H9 (cell line): ENCODE data around the gene SUN2. TPM values are rescaled to one million over a fixed set of nuclear protein-coding genes. Genes with fewer than 3 reads are reported as not detected.

ENCODE experiments used
- DNase-seq: peaks from one replicate; pipeline ENCODE4 v3.0.0-alpha.2; 2017
- H2AFZ ChIP-seq: one replicate; pipeline ENCODE4 v1.6.1; 2013; ENCODE audit warnings: mild to moderate bottlenecking, low read length, control low read depth, moderate library complexity
- H2AK5ac ChIP-seq: 2 replicates; pipeline ENCODE4 v1.6.1; 2013; ENCODE audit warnings: low read length, control low read depth, mixed read lengths; ENCODE audit not compliant: insufficient read length
- H2BK120ac ChIP-seq: one replicate; pipeline ENCODE4 v1.6.1; 2013; ENCODE audit warnings: low read depth, mild to moderate bottlenecking, low read length, control low read depth, inconsistent platforms; ENCODE audit not compliant: poor library complexity, severe bottlenecking
- H2BK12ac ChIP-seq: 2 replicates; pipeline ENCODE4 v1.6.1; 2013; ENCODE audit warnings: low read length, control low read depth, mixed read lengths, low read depth; ENCODE audit not compliant: insufficient read length
- H2BK15ac ChIP-seq: 2 replicates; pipeline ENCODE4 v1.6.1; 2013; ENCODE audit warnings: low read depth, low read length, control low read depth
- H2BK20ac ChIP-seq: one replicate; pipeline ENCODE4 v1.6.1; 2013; ENCODE audit warnings: low read depth, mild to moderate bottlenecking, low read length, control low read depth, inconsistent platforms; ENCODE audit not compliant: poor library complexity, severe bottlenecking
- H2BK5ac ChIP-seq: 2 replicates; pipeline ENCODE4 v1.6.1; 2013; ENCODE audit warnings: low read length, control low read depth, mixed read lengths; ENCODE audit not compliant: insufficient read length
- H3K14ac ChIP-seq: 2 replicates; pipeline ENCODE4 v1.6.1; 2013; ENCODE audit warnings: low read length, control low read depth; ENCODE audit not compliant: insufficient read depth
- H3K18ac ChIP-seq: 2 replicates; pipeline ENCODE4 v1.6.1; 2013; ENCODE audit warnings: low read depth, mild to moderate bottlenecking, mixed read lengths, low read length, control low read depth; ENCODE audit not compliant: insufficient read length
- H3K23ac ChIP-seq: 2 replicates; pipeline ENCODE4 v1.6.1; 2013; ENCODE audit warnings: low read length, control low read depth, mixed read lengths, low read depth; ENCODE audit not compliant: insufficient read length
- H3K23me2 ChIP-seq: 2 replicates; pipeline ENCODE4 v1.6.1; 2013; ENCODE audit warnings: low read depth, mild to moderate bottlenecking, mixed read lengths, low read length, control low read depth; ENCODE audit not compliant: insufficient read length, poor library complexity, severe bottlenecking
- H3K27ac ChIP-seq: 2 replicates; pipeline ENCODE4 v1.5.1; 2013; ENCODE audit warnings: low read length, control low read depth, mixed read lengths, low read depth; ENCODE audit not compliant: insufficient read length
- H3K27me3 ChIP-seq: 2 replicates; pipeline ENCODE4 v1.6.1; 2013; ENCODE audit warnings: low read length, control low read depth, inconsistent platforms; ENCODE audit not compliant: insufficient read depth
- H3K4ac ChIP-seq: 2 replicates; pipeline ENCODE4 v1.6.1; 2013; ENCODE audit warnings: low read depth, mild to moderate bottlenecking, control low read depth, inconsistent platforms, low read length, moderate library complexity
- H3K4me1 ChIP-seq: 2 replicates; pipeline ENCODE4 v1.6.1; 2013; ENCODE audit warnings: low read length, control low read depth, inconsistent platforms; ENCODE audit not compliant: insufficient read depth
- H3K4me2 ChIP-seq: 2 replicates; pipeline ENCODE4 v1.6.1; 2013; ENCODE audit warnings: low read length, control low read depth, mixed read lengths; ENCODE audit not compliant: insufficient read length, insufficient read depth
- H3K56ac ChIP-seq: 2 replicates; pipeline ENCODE4 v1.6.1; 2013; ENCODE audit warnings: low read depth, mild to moderate bottlenecking, mixed read lengths, low read length, control low read depth; ENCODE audit not compliant: insufficient read length
- H3K79me1 ChIP-seq: 2 replicates; pipeline ENCODE4 v1.6.1; 2013; ENCODE audit warnings: low read depth, mild to moderate bottlenecking, moderate library complexity, low read length, control low read depth, inconsistent platforms; ENCODE audit not compliant: insufficient read depth, poor library complexity, severe bottlenecking
- H3K79me2 ChIP-seq: 2 replicates; pipeline ENCODE4 v1.6.1; 2013; ENCODE audit warnings: low read length, control low read depth, inconsistent platforms; ENCODE audit not compliant: insufficient read depth
- H3K9ac ChIP-seq: 2 replicates; pipeline ENCODE4 v1.6.1; 2013; ENCODE audit warnings: low read length, control low read depth, mixed read lengths; ENCODE audit not compliant: insufficient read length; ENCODE audit errors: extremely low read depth
- H3K9me3 ChIP-seq: one replicate; pipeline ENCODE4 v1.6.1; 2013; ENCODE audit warnings: low read depth, low read length, inconsistent platforms; ENCODE audit not compliant: control insufficient read depth
- H3T11ph ChIP-seq: one replicate; pipeline ENCODE4 v1.6.1; 2013; ENCODE audit warnings: mild to moderate bottlenecking, low read length, control low read depth, inconsistent platforms
- H4K20me1 ChIP-seq: one replicate; pipeline ENCODE4 v1.6.1; 2013; ENCODE audit not compliant: control insufficient read depth, insufficient read length, insufficient read depth
- H4K5ac ChIP-seq: 2 replicates; pipeline ENCODE4 v1.6.1; 2013; ENCODE audit warnings: low read depth, mild to moderate bottlenecking, mixed read lengths, low read length, control low read depth; ENCODE audit not compliant: insufficient read length
- H4K8ac ChIP-seq: replicated peaks from 2 replicates; pipeline ENCODE4 v1.6.1; 2013; ENCODE audit warnings: low read length, control low read depth, mixed read lengths, low read depth; ENCODE audit not compliant: insufficient read length
- H4K91ac ChIP-seq: 2 replicates; pipeline ENCODE4 v1.6.1; 2013; ENCODE audit warnings: low read depth, mild to moderate bottlenecking, moderate library complexity, mixed read lengths, low read length, control low read depth; ENCODE audit not compliant: insufficient read length
- H3K27ac Mint-ChIP-seq, 3 experiments: 2 replicates in 2 of 3; 3 replicates in 1 of 3; pipeline ENCODE4 v1.8.0; 2020 to 2021; ENCODE audit warnings: mixed read lengths in 3 of 3, mild to moderate bottlenecking in 1 of 3, moderate library complexity in 1 of 3
- H3K27me3 Mint-ChIP-seq: 2 replicates; pipeline ENCODE4 v1.8.0; 2021; ENCODE audit warnings: low read depth, mild to moderate bottlenecking, moderate library complexity, mixed read lengths
- H3K36me3 Mint-ChIP-seq, 3 experiments: 2 replicates in 2 of 3; 3 replicates in 1 of 3; pipeline ENCODE4 v1.8.0; 2020 to 2021; ENCODE audit warnings: low read depth in 3 of 3, mixed read lengths in 3 of 3; ENCODE audit not compliant: insufficient read depth in 1 of 3
- H3K4me1 Mint-ChIP-seq, 2 experiments: 2 replicates each; pipeline ENCODE4 v1.8.0; 2020; ENCODE audit warnings: mixed read lengths in 2 of 2
- H3K4me3 Mint-ChIP-seq, 2 experiments: 2 replicates in 1 of 2; 3 replicates in 1 of 2; pipeline ENCODE4 v1.8.0; 2020 to 2021; ENCODE audit warnings: mild to moderate bottlenecking in 2 of 2, mixed read lengths in 2 of 2, moderate library complexity in 1 of 2
- H3K9me3 Mint-ChIP-seq, 2 experiments: 2 replicates in 1 of 2; 3 replicates in 1 of 2; pipeline ENCODE4 v1.8.0; 2020; ENCODE audit warnings: mild to moderate bottlenecking in 2 of 2, mixed read lengths in 2 of 2, moderate library complexity in 1 of 2
- CTCF ChIP-seq: fragments of 200-600 bp; sonication (generic); conservative IDR thresholded peaks from 3 replicates; pipeline ENCODE4 v1.8.0; 2021; ENCODE audit warnings: antibody characterized with exemption, mild to moderate bottlenecking
- WGBS: extraction: QIAGEN DNeasy Blood & Tissue Kit; methylation state at CpG from one replicate; pipeline ENCODE4 v1.1.7; 2013; ENCODE audit warnings: missing lambda C conversion rate, low lambda C conversion rate, mixed read lengths; ENCODE audit not compliant: insufficient read length; ENCODE audit errors: extremely low coverage; 5-methylcytosine and 5-hydroxymethylcytosine counted together
- total RNA-seq: library from RNA; stranded (reverse); gene quantifications from 2 replicates; pipeline ENCODE4 v1.2.1, GENCODE V29; 2021

The SUN2 gene
- total RNA-seq, 1 experiment from 2014 or later = 12.0 TPM

GRCh38 chr22:38739300-38740055 lies 16.3 kb downstream of the SUN2 start:
- no peaks in the 10 kb centered on the region; the same call in 1 of the 2 replicates for H3K27me3 Mint-ChIP-seq
- H3K36me3 Mint-ChIP-seq = peaks cover 10 to 60% (median 26%) of the 10 kb centered on the region in 3 experiments
- 0 out of 4 replicates have a peak, but pooled peaks cover 0 to 3% of the 10 kb centered on the region in 2 experiments for H3K4me1 Mint-ChIP-seq
- Histone ChIP-seq H3K9ac (no peak overlapping the region), H2BK20ac (no peak overlapping the region), H2BK120ac (no peak overlapping the region), H3K79me2 (no peaks in the 10 kb centered on the region), H3K23me2 (no peaks in the 10 kb centered on the region), H4K91ac (no peak overlapping the region), H4K8ac (no peak overlapping the region), H3K4me2 (no peak overlapping the region), H3K14ac (no peak overlapping the region), H3K27me3 (no peaks in the 10 kb centered on the region), H3K27ac (no peak overlapping the region), H2BK5ac (no peak overlapping the region), H2BK12ac (no peak overlapping the region), H2AK5ac (no peak overlapping the region), H3K9me3 (no peaks in the 10 kb centered on the region), H2AFZ (no peak overlapping the region), H4K20me1 (no peaks in the 10 kb centered on the region), H3K4me1 (no peaks in the 10 kb centered on the region), H3K23ac (no peak overlapping the region), H3K4ac (no peak overlapping the region), H4K5ac (no peak overlapping the region), H3K56ac (no peak overlapping the region), H2BK15ac (no peak overlapping the region), H3K18ac (no peak overlapping the region), H3T11ph (no peak overlapping the region), H3K79me1 (no peaks in the 10 kb centered on the region)
- WGBS = no CpG with 5 or more reads among the region's 20 CpGs
- H3K27ac Mint-ChIP-seq = no peak overlapping the region; a peak in 1 of 7 replicates
- no peak for DNase-seq
- H3K4me3 Mint-ChIP-seq = no peak overlapping the region
- no peaks in the 10 kb centered on the region for H3K9me3 Mint-ChIP-seq
- no peak for TF ChIP-seq CTCF
